SKM-1 (cell line): ENCODE data around the gene FAM153A.
"Not testable (repeated sequence)": the region's sequence is repeated elsewhere in the genome, so short reads cannot be mapped to it uniquely, and the experiment has no call there.

Experiments used
- DNase-seq: peaks from one replicate; lab custom pipeline; 2025; ENCODE audit not compliant: unreplicated experiment; lab: John Stamatoyannopoulos, UW

Gene FAM153A

GRCh38 chr5:177782792-177783633 lies at the start of gene FAM153A:
Gene FAM153A (minus strand): TSS chr5:177782899.
- DNase-seq = not testable (repeated sequence)

GRCh38 chr5:177832287-177832686 lies 49.6 kb upstream of the FAM153A start:
- DNase-seq = not testable (repeated sequence)

GRCh38 chr5:177826073-177826472 lies 43.4 kb upstream of the FAM153A start:
- not testable (repeated sequence) for DNase-seq

- DNase-seq = not testable (repeated sequence)
These were observed 42.1 kb upstream of the FAM153A start for GRCh38 chr5:177824776-177825175.

- DNase-seq = not testable (repeated sequence)
These were observed 39.8 kb upstream of the FAM153A start for GRCh38 chr5:177822489-177822888.

GRCh38 chr5:177819664-177820063 lies 37.0 kb upstream of the FAM153A start:
- DNase-seq = not testable (repeated sequence)

- DNase-seq = not testable (repeated sequence)
These were observed 30.2 kb upstream of the FAM153A start for GRCh38 chr5:177812814-177813425.

GRCh38 chr5:177812160-177812743 lies 29.6 kb upstream of the FAM153A start:
- not testable (repeated sequence) for DNase-seq

- not testable (repeated sequence) for DNase-seq
These were observed 26.7 kb upstream of the FAM153A start for GRCh38 chr5:177809209-177809913.

- DNase-seq = not testable (repeated sequence)
These were observed 25.7 kb upstream of the FAM153A start for GRCh38 chr5:177808420-177808819.

GRCh38 chr5:177807265-177807664 lies 24.6 kb upstream of the FAM153A start:
- not testable (repeated sequence) for DNase-seq

GRCh38 chr5:177801427-177801826 lies 18.7 kb upstream of the FAM153A start:
- not testable (repeated sequence) for DNase-seq

GRCh38 chr5:177798237-177798840 lies 15.6 kb upstream of the FAM153A start:
- DNase-seq = not testable (repeated sequence)

- not testable (repeated sequence) for DNase-seq
These were observed 10.6 kb upstream of the FAM153A start for GRCh38 chr5:177793272-177793671.

GRCh38 chr5:177791649-177792048 lies 8.9 kb upstream of the FAM153A start:
- DNase-seq = not testable (repeated sequence)

- DNase-seq = not testable (repeated sequence)
These were observed 530 bp downstream of the FAM153A start for GRCh38 chr5:177782169-177782568.

- not testable (repeated sequence) for DNase-seq
These were observed 11.5 kb downstream of the FAM153A start for GRCh38 chr5:177771206-177771605.

- not testable (repeated sequence) for DNase-seq
These were observed 12.1 kb downstream of the FAM153A start for GRCh38 chr5:177770646-177771045.

GRCh38 chr5:177763737-177764508 lies 18.8 kb downstream of the FAM153A start:
- DNase-seq = not testable (repeated sequence)

GRCh38 chr5:177760954-177761353 lies 21.7 kb downstream of the FAM153A start:
- not testable (repeated sequence) for DNase-seq
